H4 (cell line): ENCODE results near the gene ADGRV1. TPM values are rescaled to one million over a fixed set of nuclear protein-coding genes. Genes with fewer than 3 reads are reported as not detected.
"Not testable (repeated sequence)": the region's sequence is repeated elsewhere in the genome, so short reads cannot be mapped to it uniquely, and the experiment has no call there.

Experiments used
- DNase-seq: peaks from one replicate; pipeline ENCODE4 v3.0.0-alpha.2; 2015; ENCODE audit warnings: low spot score
- total RNA-seq: library from RNA; depleted of rRNA; stranded (reverse); fragments of >200 nt; shearing (Covaris generic); gene quantifications from 2 replicates; pipeline ENCODE4 v1.2.3, GENCODE V29; 2014

The ADGRV1 gene
- total RNA-seq, 1 experiment from 2014 or later = 13.0 TPM

DNA sequence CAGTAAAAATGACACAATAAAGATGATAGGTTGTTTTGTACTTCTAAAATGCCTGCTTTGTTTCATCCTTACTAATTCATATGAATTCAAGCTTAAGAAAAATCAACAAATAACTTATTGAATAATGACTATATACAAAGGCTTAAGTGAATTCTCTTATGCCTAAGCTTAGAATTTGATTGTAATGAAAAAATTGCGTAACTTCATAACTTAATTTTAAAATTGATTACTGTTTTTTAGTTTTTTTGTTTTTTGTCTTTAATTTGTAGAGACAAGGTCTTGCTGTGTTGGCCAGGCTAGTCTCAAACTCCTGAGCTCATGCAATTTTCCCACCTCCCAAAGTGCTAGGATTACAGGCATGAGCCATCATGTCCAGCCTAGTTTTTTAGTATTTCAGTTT lies 432.6 kb downstream of the ADGRV1 start:
- no peak for DNase-seq

GRCh38 chr5:90994796-90995195 lies 436.2 kb downstream of the ADGRV1 start:
- no peak for DNase-seq

DNA sequence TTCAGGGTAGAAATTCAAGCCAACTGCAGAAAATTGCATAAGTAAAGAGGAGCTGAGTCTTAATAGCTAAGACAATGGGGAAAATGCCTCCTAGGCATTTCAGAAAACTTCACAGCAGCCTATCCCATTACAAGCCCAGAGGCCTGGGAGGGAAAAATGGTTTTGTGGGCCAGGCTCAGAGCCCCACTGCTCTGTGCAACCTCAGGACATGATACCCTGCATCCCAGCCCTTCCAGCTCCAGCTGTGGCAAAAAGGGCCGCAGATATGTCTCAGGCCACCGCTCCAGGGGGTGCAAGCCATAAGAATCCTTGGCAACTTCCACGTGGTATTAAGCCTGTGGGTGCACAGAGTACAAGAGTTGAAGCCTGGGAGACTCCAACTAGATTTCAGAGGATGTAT lies 437.5 kb downstream of the ADGRV1 start:
- no peak for DNase-seq

GRCh38 chr5:90997082-90997481 lies 438.5 kb downstream of the ADGRV1 start:
- no peak for DNase-seq

DNA sequence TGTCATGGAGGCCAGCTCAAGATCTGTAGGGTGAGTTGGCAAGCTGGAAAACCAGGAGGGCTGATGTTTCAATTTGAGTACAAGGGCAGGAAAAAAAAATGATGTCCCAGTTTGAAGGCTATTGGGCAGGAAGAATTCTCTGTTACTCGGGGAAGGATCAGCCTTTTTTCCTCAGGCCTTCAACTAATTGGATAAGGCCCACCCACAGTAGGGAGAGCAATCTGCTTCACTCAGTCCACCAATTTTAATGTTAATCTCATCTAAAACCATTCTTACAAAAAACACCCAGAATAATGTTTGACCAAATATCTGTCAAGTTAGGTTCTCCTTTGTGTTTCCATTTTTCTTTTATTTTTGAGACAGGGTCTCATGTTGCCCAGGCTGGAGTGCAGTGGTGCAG lies 442.1 kb downstream of the ADGRV1 start:
- DNase-seq = no peak

DNA sequence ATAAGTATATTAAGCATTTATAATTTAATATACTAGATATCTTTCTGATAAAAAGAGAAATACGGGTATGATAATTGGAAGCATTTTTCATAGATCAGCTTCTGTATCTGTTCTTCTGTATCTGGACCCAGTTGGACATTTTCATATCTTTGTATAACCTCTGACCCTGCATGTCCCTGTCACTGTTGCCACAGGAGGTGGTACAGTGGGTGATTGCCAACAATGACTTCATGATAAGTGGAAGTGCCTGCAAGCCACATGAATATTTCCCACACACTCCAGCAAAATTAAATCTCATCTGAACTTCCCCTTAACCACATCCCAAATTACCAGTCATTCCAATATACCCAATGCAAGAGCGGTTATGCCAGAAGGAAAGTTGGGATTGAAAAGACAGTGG lies 448.1 kb downstream of the ADGRV1 start:
- DNase-seq = no peak

- DNase-seq = no peak
Measured at GRCh38 chr5:91007251-91007650, 448.7 kb downstream of the ADGRV1 start.

GRCh38 chr5:91007780-91008402 lies 449.3 kb downstream of the ADGRV1 start:
- DNase-seq = no peak

- DNase-seq = no peak
Measured at GRCh38 chr5:91010090-91010489, 451.5 kb downstream of the ADGRV1 start.

DNA sequence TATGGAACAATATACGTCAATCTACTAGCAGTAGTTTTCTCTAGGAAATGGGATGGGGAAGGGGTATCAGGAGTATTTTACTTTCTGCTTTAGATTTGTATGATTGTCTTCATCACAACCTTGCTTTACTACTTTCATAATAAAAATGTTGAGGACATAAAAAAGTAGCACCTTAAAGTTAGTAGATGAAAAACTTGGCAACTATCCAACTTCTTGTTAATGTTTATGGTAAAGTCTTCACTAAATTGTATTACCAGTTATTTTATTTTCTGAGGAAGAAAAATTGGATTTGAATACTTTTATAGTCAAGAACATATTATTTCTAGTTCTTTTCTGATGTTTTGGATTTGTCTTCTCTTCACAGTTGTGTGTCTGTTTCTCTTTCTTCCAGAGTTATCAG lies 452.4 kb downstream of the ADGRV1 start:
- DNase-seq = no peak

DNA sequence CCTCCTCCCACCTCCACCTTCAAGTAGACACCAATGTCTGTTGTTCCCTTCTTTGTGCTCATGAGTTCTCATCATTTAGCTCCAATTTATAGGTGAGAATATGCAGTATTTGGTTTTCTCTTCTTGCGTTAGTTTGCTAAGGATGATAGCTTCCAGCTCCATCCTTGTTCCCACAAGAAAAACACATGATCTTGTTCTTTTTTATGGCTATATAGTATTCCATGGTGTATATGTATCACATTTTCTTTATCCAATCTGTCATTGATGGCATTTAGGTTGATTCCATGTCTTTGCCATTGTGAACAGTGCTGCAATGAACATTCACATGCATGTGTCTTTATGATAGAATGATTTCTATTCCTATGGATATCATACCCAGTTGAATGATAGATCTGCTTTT lies 454.3 kb downstream of the ADGRV1 start:
- not testable (repeated sequence) for DNase-seq

GRCh38 chr5:91016322-91016721 lies 457.7 kb downstream of the ADGRV1 start:
- DNase-seq = no peak

DNA sequence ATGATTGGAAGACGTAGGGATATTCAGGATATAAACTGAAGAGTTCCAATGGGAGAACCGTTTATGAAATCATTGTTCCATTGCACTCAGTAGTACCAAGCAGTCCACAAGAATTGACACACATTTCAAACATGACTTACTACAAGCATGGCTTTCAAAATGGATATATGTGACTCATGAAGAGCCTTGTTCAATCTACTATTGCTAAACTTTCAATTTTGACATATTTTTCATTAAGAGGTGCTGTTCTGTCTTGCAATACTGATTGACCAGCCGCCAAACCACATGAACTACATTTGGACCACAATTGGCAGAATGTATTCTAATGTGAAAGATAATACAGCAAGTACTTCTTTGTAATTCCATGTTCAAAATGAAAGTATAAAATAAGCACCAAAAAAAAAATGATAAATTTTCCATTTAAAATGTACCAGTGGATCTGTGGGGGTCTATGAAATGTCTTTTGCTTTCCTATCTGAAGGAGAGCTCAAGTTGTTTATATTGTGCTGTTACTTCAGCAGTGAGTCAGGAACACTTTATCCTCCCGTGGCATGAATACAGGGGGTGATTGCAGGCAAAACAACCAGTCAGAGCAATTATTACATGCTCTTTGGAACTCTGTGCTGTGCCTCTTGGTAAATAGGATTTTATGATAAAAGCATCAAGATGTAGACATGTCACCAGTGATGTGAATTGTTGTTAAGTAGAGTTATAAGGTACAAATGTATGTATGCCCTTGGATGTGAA lies 458.5 kb downstream of the ADGRV1 start:
- peak; percentile 85 for DNase-seq

GRCh38 chr5:91018200-91018599 lies 459.6 kb downstream of the ADGRV1 start:
- no peak for DNase-seq

GRCh38 chr5:91018712-91019371 lies 460.2 kb downstream of the ADGRV1 start:
- no peak for DNase-seq

GRCh38 chr5:91020065-91020800 lies 461.6 kb downstream of the ADGRV1 start:
- DNase-seq = no peak

DNA sequence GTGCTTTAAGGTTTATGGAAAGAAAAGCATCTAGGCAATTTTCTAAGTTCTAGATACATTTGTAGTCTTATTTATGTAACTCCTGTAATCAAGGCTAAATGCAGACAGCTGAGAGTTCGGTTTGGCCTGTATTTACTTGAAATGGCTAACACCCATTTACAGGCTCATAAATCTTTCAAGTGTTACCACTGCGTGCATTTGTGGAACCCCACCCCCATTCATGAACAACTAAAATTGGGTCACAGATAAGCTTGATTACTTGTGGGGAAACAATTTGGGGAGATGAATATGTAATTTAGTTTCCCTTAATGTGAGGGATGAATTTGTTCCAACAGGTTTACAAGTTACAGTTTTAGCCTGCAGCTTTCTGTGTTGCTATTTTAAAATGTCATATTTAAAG lies 463.9 kb downstream of the ADGRV1 start:
- peak; percentile 22 for DNase-seq

DNA sequence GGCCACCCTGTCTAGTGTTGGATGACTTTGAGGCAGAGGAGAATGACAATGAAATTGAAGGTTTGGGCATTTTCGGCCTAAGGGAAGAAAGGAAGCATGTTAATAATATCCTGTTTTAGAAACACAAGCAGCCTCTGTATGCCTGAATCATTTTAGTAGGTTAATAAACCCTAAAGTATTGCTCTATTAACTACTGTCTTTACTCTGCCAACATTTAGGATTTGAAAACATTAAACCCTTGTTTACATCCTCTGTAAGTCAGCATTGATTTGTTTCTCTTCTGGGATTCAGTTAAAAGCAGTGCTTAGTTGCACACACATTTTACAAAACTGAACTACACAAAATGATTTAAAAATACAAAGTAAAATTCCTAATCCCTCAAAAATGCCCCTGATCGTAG lies 465.6 kb downstream of the ADGRV1 start:
- no peak for DNase-seq

- DNase-seq = peak; percentile 64
Measured at GRCh38 chr5:91024727-91025126, 466.1 kb downstream of the ADGRV1 start.

- no peak for DNase-seq
Measured at GRCh38 chr5:91025449-91025848, 466.9 kb downstream of the ADGRV1 start.

- DNase-seq = no peak
Measured at GRCh38 chr5:91025956-91026355, 467.4 kb downstream of the ADGRV1 start.

- no peak for DNase-seq
Measured at GRCh38 chr5:91026466-91026865, 467.9 kb downstream of the ADGRV1 start.
